GM19193 (cell line): Measurements from ENCODE around the gene NLE1.

Experiments used
- POLR2A ChIP-seq: IDR thresholded peaks from 4 replicates; pipeline ENCODE4 v1.6.1; 2011; ENCODE audit not compliant: insufficient read depth, insufficient read length; ENCODE audit errors: extremely low read depth

NLE1 gene

GRCh38 chr17:35166526-35166925 is 24.4 kb upstream of the NLE1 start:
- TF ChIP-seq POLR2A: no peak

- no peak for TF ChIP-seq POLR2A
Observed at GRCh38 chr17:35164716-35165115, 22.6 kb upstream of the NLE1 start.

GRCh38 chr17:35163886-35164285 is 21.8 kb upstream of the NLE1 start:
- no peak for TF ChIP-seq POLR2A

- TF ChIP-seq POLR2A: no peak
Observed at GRCh38 chr17:35162755-35163154, 20.7 kb upstream of the NLE1 start.

- no peak for TF ChIP-seq POLR2A
Observed at GRCh38 chr17:35161281-35161761, 19.2 kb upstream of the NLE1 start.

- TF ChIP-seq POLR2A: no peak
Observed at GRCh38 chr17:35160354-35161201, 18.5 kb upstream of the NLE1 start.

GRCh38 chr17:35159940-35160339 is 17.8 kb upstream of the NLE1 start:
- no peak for TF ChIP-seq POLR2A

GRCh38 chr17:35155246-35155645 is 13.1 kb upstream of the NLE1 start:
- TF ChIP-seq POLR2A: no peak

GRCh38 chr17:35154196-35155165 is 12.4 kb upstream of the NLE1 start:
- no peak for TF ChIP-seq POLR2A

- TF ChIP-seq POLR2A: no peak
Observed at GRCh38 chr17:35152421-35153140, 10.5 kb upstream of the NLE1 start.

- TF ChIP-seq POLR2A: no peak
Observed at GRCh38 chr17:35149941-35150340, 7.8 kb upstream of the NLE1 start.

GRCh38 chr17:35148144-35148543 is 6.0 kb upstream of the NLE1 start:
- no peak for TF ChIP-seq POLR2A

GRCh38 chr17:35147375-35147905 is 5.3 kb upstream of the NLE1 start, which contains the start of gene UNC45B:
TSS of gene UNC45B (plus strand) at chr17:35147817. CDS start at chr17:35148264, 447 bp downstream.
- TF ChIP-seq POLR2A: no peak

- TF ChIP-seq POLR2A: no peak
Observed at GRCh38 chr17:35146214-35146833, 4.2 kb upstream of the NLE1 start.
